ENCODE results near the gene ADAMTS4.

ADAMTS4 gene

GRCh38 chr1:161218301-161219077, 19.6 kb upstream of the ADAMTS4 start:
- no peak for DNase-seq

DNA sequence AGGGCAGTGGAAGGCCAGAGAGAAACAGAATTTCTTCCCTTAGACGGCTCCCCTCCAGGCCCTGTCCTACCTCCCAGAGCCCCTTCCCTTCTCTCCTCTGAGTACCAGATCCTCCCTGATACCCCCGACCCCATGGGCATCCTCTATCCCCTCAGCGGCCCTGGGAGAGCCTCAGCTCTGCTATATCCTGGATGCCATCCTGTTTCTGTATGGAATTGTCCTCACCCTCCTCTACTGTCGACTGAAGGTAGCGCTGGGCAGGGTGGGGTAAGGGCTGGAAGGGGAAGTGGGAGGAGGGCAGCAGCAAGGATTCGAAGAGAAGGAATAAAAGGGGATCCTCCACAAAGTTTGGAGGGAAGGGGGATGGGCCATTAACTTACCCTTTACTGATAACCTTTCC, 19.0 kb upstream of the ADAMTS4 start:
- no peak for DNase-seq

- no peak for DNase-seq
Measured at GRCh38 chr1:161216945-161217712, 18.3 kb upstream of the ADAMTS4 start.

DNA sequence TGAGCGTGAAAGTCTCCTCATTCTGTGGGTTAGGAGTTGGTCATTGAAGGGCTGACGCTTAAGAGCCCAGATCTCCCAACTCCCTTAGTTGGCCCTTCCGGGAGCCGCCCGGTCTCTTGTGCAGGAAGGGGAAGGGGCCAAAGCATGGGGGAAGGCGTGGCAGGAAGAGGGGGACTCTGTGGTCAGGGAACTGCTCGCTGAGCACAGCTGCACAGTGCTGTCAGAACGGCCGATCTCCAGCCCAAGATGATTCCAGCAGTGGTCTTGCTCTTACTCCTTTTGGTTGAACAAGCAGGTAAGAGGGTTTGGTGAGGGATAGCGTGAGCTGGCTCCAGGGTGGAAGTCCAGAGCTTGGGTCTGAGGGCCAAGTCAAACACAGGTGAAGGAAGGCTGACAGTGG, 16.2 kb upstream of the ADAMTS4 start, which contains the start of gene FCER1G:
Gene FCER1G, plus strand, starts transcription at position 220 of the 400 bp plus-strand sequence. Its CDS starts 27 bp downstream, at position 247.
- no peak for DNase-seq

DNA sequence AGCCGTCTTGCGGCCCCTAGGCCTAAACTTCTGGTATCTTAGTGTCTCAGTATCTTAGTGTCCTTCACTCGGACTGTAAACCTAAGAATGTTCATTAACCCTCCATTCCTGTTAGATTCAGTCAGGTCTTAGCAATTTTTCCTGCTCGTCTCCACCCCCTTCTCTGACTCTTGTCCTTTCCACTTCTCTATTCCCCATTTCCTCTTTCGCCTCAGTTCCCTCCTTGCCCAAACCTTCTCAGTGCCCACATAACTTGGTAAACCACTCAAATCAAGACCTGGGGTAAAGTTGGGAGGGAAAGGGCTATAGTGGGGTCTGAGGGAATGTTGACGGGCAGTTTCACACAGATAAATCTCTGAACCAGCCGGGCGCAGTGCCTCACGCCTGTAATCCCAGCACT, 15.5 kb upstream of the ADAMTS4 start:
- DNase-seq = no peak

- DNase-seq = peak; percentile 64
Measured at GRCh38 chr1:161209790-161210409, 11.0 kb upstream of the ADAMTS4 start.

- DNase-seq = no peak
Measured at GRCh38 chr1:161207173-161207572, 8.3 kb upstream of the ADAMTS4 start.

DNA sequence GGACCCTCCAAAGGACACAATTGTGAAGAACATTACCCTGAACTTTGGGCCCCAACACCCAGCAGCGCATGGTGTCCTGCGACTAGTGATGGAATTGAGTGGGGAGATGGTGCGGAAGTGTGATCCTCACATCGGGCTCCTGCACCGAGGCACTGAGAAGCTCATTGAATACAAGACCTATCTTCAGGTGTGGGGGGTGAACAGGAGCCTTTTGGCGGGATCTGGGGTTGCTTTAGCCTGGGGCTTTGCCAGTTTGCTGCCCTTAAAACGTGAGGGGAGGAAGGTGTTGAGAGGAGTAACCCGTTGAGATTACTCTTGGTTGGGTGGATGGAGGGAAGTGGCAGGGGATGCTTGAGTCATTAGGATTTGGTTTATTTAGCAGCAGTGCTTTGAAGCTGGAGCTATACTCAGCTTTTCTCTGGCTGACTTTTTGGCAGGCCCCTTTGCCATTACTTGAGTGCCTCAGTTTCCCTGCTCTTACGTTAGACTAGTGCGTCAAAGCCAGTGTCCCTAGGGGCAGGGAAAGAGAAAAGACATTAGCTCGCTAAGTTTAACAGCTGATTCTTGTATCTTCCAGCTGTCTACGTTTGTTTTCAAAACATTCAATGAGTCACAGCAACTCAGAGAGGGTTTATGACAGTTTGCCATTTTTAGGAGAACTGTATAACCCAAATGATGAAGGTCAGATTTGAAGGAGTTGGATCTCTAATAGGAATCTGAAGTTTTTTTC, 7.7 kb upstream of the ADAMTS4 start:
- no peak for DNase-seq

GRCh38 chr1:161201836-161202712, 3.2 kb upstream of the ADAMTS4 start, which contains the start of gene NDUFS2:
Gene NDUFS2, plus strand, starts transcription at chr1:161202367. Its CDS starts 19 bp downstream, at chr1:161202386.
- peak; percentile 96 for DNase-seq

DNA sequence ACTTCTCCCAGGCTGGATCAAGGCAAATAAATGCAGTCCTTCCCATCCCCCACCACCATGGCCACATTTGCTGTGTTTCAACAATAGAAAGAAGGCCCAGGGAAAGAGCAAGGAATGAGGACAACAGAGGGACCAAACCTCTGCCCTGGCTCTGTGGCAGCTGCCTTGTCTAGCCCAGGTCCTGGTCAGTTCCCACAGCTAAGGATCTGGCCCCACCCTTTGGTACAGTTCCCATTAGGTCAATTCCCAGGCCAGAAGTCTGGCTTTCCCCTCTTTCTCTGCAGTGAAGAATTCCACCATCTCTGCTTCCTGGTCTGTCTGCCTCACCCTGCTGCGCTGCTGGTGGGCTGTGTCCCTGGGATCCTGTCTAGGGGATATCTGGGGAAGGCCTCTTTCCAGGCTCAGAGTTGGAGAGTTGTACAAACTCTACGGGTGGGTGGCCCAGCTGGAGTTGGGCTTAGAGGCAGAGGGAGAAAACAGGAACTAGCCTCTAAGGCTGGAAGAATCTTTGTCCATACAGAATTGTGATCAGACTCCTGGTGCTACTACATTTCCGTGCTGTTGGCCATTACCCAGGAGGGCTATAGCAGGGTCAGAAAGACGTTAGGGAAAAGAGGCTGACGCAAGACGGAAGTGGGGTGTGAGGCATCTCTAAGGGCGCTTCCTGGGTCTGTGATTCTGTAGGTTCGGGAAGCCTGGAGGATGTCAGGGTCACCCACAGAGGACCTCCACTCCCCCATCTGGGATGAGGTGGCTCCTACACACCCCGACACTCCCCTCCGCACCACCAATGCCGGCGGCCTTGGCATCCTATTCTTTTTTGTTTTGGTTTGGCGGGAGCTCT, 2.4 kb upstream of the ADAMTS4 start:
- DNase-seq = no peak

DNA sequence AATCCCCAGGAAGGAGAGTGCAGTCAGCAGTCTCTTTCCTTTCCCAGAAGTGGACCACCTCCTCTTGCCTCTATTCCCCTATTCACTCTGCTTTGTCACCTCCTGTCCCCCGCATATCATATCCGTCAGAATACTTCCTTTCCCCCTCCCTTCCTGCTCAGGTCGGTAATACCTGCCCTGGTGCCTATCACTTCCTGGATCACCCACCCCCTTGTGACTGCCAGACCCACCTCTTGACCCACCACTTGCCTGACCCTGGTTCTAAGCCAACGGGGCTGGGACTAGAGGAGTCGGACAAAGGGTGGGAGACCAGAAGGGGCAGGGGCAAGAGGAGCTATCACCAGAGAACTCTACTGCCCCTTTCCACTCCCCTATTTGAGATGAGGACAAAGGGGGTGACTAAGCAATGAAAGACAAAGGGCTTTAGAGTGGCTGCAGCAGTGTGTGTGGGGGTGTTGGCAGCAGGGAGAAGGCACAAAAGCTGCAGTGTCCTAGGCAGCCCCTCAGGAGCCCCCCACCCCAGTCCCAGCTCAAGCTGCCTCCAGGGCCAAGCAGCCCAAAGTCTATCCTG, 1.7 kb upstream of the ADAMTS4 start:
- DNase-seq = no peak

- no peak for DNase-seq
Measured at GRCh38 chr1:161199506-161200139, 769 bp upstream of the ADAMTS4 start.

- no peak for DNase-seq
Measured at GRCh38 chr1:161198194-161198896, 509 bp downstream of the ADAMTS4 start.

DNA sequence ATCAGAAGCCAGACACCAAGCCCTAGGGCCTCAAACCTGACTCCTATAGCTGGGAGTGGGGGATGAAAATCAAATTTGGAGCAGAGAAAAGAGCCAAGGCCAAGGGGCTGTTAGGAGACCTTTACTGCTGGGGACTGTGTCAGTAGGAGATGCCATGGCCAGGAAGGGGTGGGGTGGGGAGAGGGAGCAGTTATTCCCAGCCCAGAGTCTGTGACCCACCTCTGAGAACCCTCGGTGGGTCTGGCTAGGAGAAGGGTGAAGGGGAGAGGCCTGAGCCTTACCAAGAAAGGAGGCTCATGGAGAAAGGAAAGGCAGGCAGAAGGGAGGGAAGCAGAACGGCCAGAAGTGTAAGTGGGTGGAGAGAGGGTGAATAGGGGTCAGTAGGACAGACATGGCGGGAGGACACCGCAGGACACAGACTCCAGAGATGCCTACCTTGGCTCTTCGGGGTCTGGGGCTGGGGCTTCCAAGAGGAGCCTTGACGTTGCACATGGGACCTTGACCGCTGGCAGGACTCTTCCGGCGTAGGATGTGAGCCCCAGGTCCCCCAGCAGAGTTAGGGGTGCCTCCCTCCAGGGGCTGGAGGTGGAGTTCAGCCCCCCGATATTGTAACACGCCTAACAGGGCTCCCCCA, 1.2 kb downstream of the ADAMTS4 start:
- DNase-seq = no peak

DNA sequence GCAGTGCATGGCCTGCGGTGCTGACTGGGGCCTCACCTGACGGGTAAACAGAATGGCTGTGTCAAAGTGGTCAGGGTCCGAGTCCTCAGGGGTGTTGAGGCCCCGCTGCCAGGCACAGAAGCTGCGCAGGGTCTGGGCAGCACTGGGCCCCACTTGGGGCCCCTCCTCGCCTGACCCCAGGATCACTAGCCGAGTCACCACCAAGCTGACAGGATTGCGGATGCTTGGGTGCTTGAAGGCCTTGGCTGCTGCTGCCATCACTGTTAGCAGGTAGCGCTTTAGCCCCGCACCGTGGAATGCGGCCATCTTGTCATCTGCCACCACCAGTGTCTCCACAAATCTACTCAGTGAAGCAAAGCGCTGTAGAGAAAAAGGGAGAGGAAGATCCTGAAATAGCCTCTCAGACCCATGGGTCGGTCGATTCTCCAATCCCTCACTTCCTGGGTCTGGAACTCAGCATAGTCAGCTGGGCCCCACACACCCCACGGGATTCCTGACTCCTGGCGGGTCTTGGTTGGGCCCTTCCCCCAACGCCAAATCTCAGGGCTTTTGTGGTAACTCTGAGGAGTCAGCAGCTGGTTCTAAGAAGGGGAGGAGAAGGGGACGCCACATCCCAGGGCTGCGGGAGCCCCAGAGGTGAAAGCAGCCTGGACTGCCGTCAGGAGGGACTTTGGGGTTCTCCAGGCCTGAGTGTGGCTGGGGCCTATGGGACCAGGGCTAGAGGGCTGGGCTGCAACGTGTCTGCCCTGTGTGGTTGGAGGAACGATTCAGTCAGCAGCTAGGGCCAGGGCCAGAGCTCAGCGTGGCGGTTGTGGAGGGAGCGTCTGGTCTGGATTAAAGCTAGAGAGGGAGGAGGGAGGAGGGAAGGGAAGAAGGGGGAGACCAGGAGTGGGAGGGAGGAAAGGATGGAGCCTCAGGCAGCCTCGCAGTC, 2.1 kb downstream of the ADAMTS4 start:
- DNase-seq = no peak

DNA sequence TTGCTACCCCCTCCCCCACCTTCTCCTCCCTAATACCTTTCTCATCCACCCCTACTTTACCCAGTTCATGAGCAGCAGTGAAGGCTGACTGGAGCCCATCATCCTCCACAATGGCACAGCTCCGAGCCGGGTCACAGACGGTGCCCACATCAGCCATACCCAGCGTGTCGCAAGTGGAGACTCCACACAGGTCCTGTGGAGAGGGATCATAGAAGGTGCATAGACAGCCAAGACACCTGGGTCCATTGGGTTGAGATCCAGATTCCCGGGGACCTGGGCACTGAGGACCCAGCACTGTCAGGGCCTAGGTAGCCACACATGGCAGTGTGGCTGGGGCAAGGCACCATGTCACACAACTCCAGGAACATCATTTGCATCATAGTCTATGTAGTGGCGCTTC, 2.7 kb downstream of the ADAMTS4 start:
- DNase-seq = no peak

DNA sequence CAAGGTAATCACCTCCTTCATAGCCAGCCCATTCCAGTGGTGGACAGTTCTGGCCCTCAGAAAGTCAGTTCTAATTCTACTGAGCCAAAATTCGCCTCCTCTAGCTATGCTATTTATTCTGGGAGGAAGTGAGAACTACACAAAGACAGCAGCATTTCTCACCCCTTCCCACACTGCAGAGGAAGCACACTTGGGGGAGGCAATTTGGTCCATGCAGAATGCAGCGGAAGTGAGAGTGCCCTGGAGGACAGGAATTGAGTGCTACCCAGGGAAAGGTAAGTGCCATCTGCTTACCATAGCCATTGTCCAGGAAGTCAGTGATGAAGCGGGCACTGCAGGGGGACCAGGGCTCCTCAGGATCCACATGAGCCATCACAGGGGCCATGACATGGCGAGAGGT, 3.7 kb downstream of the ADAMTS4 start:
- no peak for DNase-seq

All from effector CD4-positive, alpha-beta T cell (primary cell).